GM23338 (cell line): ENCODE results near the gene SLAMF6. TPM values are rescaled to one million over a fixed set of nuclear protein-coding genes. Genes with fewer than 3 reads are reported as not detected.

Source experiments
- ATAC-seq: fragments of 200-7000 bp; cut with Tn5 transposase; 3 replicates; pipeline ENCODE4 v1.9.1; 2020
- DNase-seq: peaks from one replicate; pipeline ENCODE4 v3.0.0-alpha.2; 2015; ENCODE audit warnings: low spot score
- H2AFZ ChIP-seq: fragments of 200-600 bp; sonication (generic); 2 replicates; pipeline ENCODE4 v1.8.0; 2016; ENCODE audit warnings: antibody characterized with exemption, mild to moderate bottlenecking, moderate library complexity
- H3F3A ChIP-seq: fragments of 200-600 bp; sonication (generic); replicated peaks from 2 replicates; pipeline ENCODE4 v1.8.0; 2017; ENCODE audit warnings: antibody characterized with exemption, mixed run types, low read depth
- H3K27ac ChIP-seq: fragments of 200-600 bp; sonication (generic); 2 replicates; pipeline ENCODE4 v1.6.1; 2016; ENCODE audit warnings: low read depth
- H3K27me3 ChIP-seq: fragments of 200-600 bp; sonication (generic); 2 replicates; pipeline ENCODE4 v1.8.0; 2016; ENCODE audit warnings: mild to moderate bottlenecking, mixed run types, moderate library complexity; ENCODE audit not compliant: insufficient read depth
- H3K36me3 ChIP-seq: fragments of 200-600 bp; sonication (generic); 2 replicates; pipeline ENCODE4 v1.8.0; 2016; ENCODE audit warnings: mild to moderate bottlenecking; ENCODE audit not compliant: insufficient read depth
- H3K4me1 ChIP-seq: fragments of 200-600 bp; sonication (generic); 2 replicates; pipeline ENCODE4 v1.8.0; 2016; ENCODE audit warnings: mild to moderate bottlenecking, moderate library complexity; ENCODE audit not compliant: insufficient read depth
- H3K4me2 ChIP-seq: fragments of 200-600 bp; sonication (generic); 2 replicates; pipeline ENCODE4 v1.7.1; 2017; ENCODE audit warnings: mixed run types
- H3K4me3 ChIP-seq: fragments of 200-600 bp; sonication (generic); 2 replicates; pipeline ENCODE4 v1.6.1; 2016; ENCODE audit warnings: mixed run types
- H3K79me2 ChIP-seq: fragments of 200-600 bp; sonication (generic); replicated peaks from 2 replicates; pipeline ENCODE4 v1.8.0; 2017; ENCODE audit warnings: mild to moderate bottlenecking; ENCODE audit not compliant: insufficient read depth
- H3K9me2 ChIP-seq: fragments of 200-600 bp; sonication (generic); 2 replicates; pipeline ENCODE4 v1.8.0; 2017; ENCODE audit not compliant: insufficient read depth
- H4K20me1 ChIP-seq: fragments of 200-600 bp; sonication (generic); replicated peaks from 2 replicates; pipeline ENCODE4 v1.8.0; 2017; ENCODE audit warnings: mild to moderate bottlenecking; ENCODE audit not compliant: insufficient read depth
- H3K27ac Mint-ChIP-seq: 2 replicates; pipeline ENCODE4 v1.8.0; 2020; ENCODE audit warnings: inconsistent platforms, mild to moderate bottlenecking, moderate library complexity, mixed read lengths
- H3K27me3 Mint-ChIP-seq: 3 replicates; pipeline ENCODE4 v1.8.0; 2022; ENCODE audit warnings: low read depth, mild to moderate bottlenecking, moderate library complexity, mixed read lengths, inconsistent platforms; ENCODE audit not compliant: insufficient read depth, poor library complexity
- H3K36me3 Mint-ChIP-seq: 3 replicates; pipeline ENCODE4 v1.8.0; 2021; ENCODE audit warnings: low read depth, mild to moderate bottlenecking, inconsistent platforms, moderate library complexity, mixed read lengths
- H3K4me1 Mint-ChIP-seq: 3 replicates; pipeline ENCODE4 v1.8.0; 2020; ENCODE audit warnings: mild to moderate bottlenecking, inconsistent platforms, mixed read lengths
- H3K4me3 Mint-ChIP-seq: 3 replicates; pipeline ENCODE4 v1.8.0; 2021; ENCODE audit warnings: moderate library complexity, mild to moderate bottlenecking, inconsistent platforms, mixed read lengths
- H3K9me3 Mint-ChIP-seq: 3 replicates; pipeline ENCODE4 v1.8.0; 2020; ENCODE audit warnings: moderate library complexity, mild to moderate bottlenecking, inconsistent platforms, mixed read lengths
- CTCF ChIP-seq, 2 experiments: fragments of 200-600 bp in 1 of 2; sonication (generic) in 1 of 2; conservative IDR thresholded peaks; 2 replicates each; pipeline versions ENCODE4 v1.5.1 to v1.6.1; 2016 to 2017; ENCODE audit warnings: antibody characterized with exemption in 2 of 2, low read depth in 2 of 2, mild to moderate bottlenecking in 2 of 2, moderate library complexity in 1 of 2
- ETS1 ChIP-seq: IDR thresholded peaks from 2 replicates; pipeline ENCODE4 v1.6.1; 2016; ENCODE audit warnings: antibody characterized with exemption
- EZH2phosphoT487 ChIP-seq: fragments of 200-600 bp; sonication (generic); IDR thresholded peaks from one replicate; pipeline ENCODE4 v1.8.1; 2018; ENCODE audit warnings: antibody characterized with exemption; ENCODE audit not compliant: unreplicated experiment
- JUNB ChIP-seq: IDR thresholded peaks from one replicate; pipeline ENCODE4 v1.6.1; 2016; ENCODE audit warnings: antibody characterized with exemption; ENCODE audit not compliant: unreplicated experiment
- POLR2AphosphoS5 ChIP-seq: IDR thresholded peaks from 2 replicates; pipeline ENCODE4 v1.6.1; 2016; ENCODE audit warnings: antibody characterized with exemption, low read depth
- REST ChIP-seq: IDR thresholded peaks from one replicate; pipeline ENCODE4 v1.6.1; 2018; ENCODE audit warnings: antibody characterized with exemption; ENCODE audit not compliant: unreplicated experiment
- ZNF331 ChIP-seq: fragments of 250-450 bp; sonication (Bioruptor Pico); IDR thresholded peaks from 2 replicates; pipeline ENCODE4 v1.5.0; 2020; ENCODE audit warnings: low read depth, mild to moderate bottlenecking, moderate library complexity
- ZNF462 ChIP-seq: fragments of 250-450 bp; sonication (Bioruptor Pico); IDR thresholded peaks from 2 replicates; pipeline ENCODE4 v1.5.0; 2020; ENCODE audit warnings: mild to moderate bottlenecking, moderate library complexity
- long read RNA-seq: library from polyadenylated mRNA; unstranded; transcript quantifications from one replicate; pipeline ENCODE4 v2.0.0, GENCODE V29; 2020; ENCODE audit not compliant: unreplicated experiment
- polyA plus RNA-seq: library from polyadenylated mRNA; unstranded; fragments of >200 nt; fragmentation: Nextera tagmentation; extraction: Ambion mirVana; gene quantifications from 2 replicates; pipeline ENCODE4 v1.2.1, GENCODE V29; 2016
- total RNA-seq: library from RNA; depleted of rRNA; stranded (reverse); fragments of >200 nt; shearing (Covaris generic); gene quantifications from 2 replicates; pipeline ENCODE4 v1.2.3, GENCODE V29; 2014; rRNA removed

SLAMF6 gene
- total RNA-seq: not detected in 2 replicates
- not detected in 2 replicates for polyA plus RNA-seq
- long read RNA-seq: 0 reads

- H2AFZ ChIP-seq: no peak within 1 kb of the TSS; the same call in 1 of the 2 replicates
- H3K4me3 ChIP-seq: no peak within 1 kb of the TSS
- Mint-ChIP-seq H3K9me3 (peaks cover 13% of the 10 kb centered on the region; the same call in 2 of the 3 replicates), H3K4me1 (peaks cover 27% of the 10 kb centered on the region), H3K4me3 (no peak within 1 kb of the TSS), H3K27me3 (peaks cover 5% of the 10 kb centered on the region), H3K36me3 (no peaks in the 10 kb centered on the region), H3K27ac (no peak within 1 kb of the TSS)
- ATAC-seq (no peak), DNase-seq (no peak)
- no peak within 1 kb of the TSS for H3K4me2 ChIP-seq
- no peaks in the 10 kb centered on the region for H3K27me3 ChIP-seq
- H3K4me1 ChIP-seq: peaks cover 26% of the 10 kb centered on the region
- no peaks in the 10 kb centered on the region for H3K79me2 ChIP-seq
- no peaks in the 10 kb centered on the region for H3K36me3 ChIP-seq
- H3K9me2 ChIP-seq: no peaks in the 10 kb centered on the region
- TF ChIP-seq ZNF462 (no peak), CTCF (conservative IDR thresholded peaks at IDR 0.05; ENCODE audit: low read depth in 2 of 2) (no peak), EZH2phosphoT487 (no peak), REST (no peak), ZNF331 (CRISPR knock-in tag) (no peak), JUNB (no peak), POLR2AphosphoS5 (no peak), ETS1 (no peak)
- H4K20me1 ChIP-seq: no peaks in the 10 kb centered on the region
- H3F3A ChIP-seq: no peaks in the 10 kb centered on the region
- H3K27ac ChIP-seq: no peak within 1 kb of the TSS
These were observed at the start of gene SLAMF6 for GRCh38 chr1:160522622-160523345. Gene SLAMF6, minus strand, starts transcription at chr1:160523255. Its CDS starts 63 bp downstream, at chr1:160523192.
